ENCODE data around the gene ALDOB.
"Not testable (repeated sequence)": the region's sequence is repeated elsewhere in the genome, so short reads cannot be mapped to it uniquely, and the experiment has no call there.

The ALDOB gene

GRCh38 chr9:101384873-101385536, 50.6 kb downstream of the ALDOB start, which contains the start of gene BAAT:
Gene BAAT, minus strand, starts transcription at chr9:101385006. Its CDS starts 13,602 bp downstream, at chr9:101371404.
- not testable (repeated sequence) for DNase-seq (ENCODE audit: low spot score)

GRCh38 chr9:101383361-101383760, 52.2 kb downstream of the ALDOB start:
- DNase-seq (ENCODE audit: low spot score): no peak

- DNase-seq (ENCODE audit: low spot score): no peak
These were observed 53.7 kb downstream of the ALDOB start for GRCh38 chr9:101381833-101382342.

- no peak for DNase-seq (ENCODE audit: low spot score)
These were observed 54.5 kb downstream of the ALDOB start for GRCh38 chr9:101381118-101381517.

- DNase-seq (ENCODE audit: low spot score): no peak
These were observed 55.3 kb downstream of the ALDOB start for GRCh38 chr9:101380295-101380694.

- DNase-seq (ENCODE audit: low spot score): no peak
These were observed 59.3 kb downstream of the ALDOB start for GRCh38 chr9:101376111-101376848.

GRCh38 chr9:101375546-101375945, 60.0 kb downstream of the ALDOB start:
- no peak for DNase-seq (ENCODE audit: low spot score)

GRCh38 chr9:101372327-101373118, 63.1 kb downstream of the ALDOB start:
- no peak for DNase-seq (ENCODE audit: low spot score)

GRCh38 chr9:101371813-101372212, 63.8 kb downstream of the ALDOB start:
- no peak for DNase-seq (ENCODE audit: low spot score)

Small RNA genes lying within 50 kb of the gene (small RNA-seq; reads per million reads assigned to genes)
- 0 reads per million in 2 experiments for gene AL353621.2

Data from SK-N-DZ (cell line).